ENCODE data around the gene NT5DC2.

NT5DC2 gene

DNA sequence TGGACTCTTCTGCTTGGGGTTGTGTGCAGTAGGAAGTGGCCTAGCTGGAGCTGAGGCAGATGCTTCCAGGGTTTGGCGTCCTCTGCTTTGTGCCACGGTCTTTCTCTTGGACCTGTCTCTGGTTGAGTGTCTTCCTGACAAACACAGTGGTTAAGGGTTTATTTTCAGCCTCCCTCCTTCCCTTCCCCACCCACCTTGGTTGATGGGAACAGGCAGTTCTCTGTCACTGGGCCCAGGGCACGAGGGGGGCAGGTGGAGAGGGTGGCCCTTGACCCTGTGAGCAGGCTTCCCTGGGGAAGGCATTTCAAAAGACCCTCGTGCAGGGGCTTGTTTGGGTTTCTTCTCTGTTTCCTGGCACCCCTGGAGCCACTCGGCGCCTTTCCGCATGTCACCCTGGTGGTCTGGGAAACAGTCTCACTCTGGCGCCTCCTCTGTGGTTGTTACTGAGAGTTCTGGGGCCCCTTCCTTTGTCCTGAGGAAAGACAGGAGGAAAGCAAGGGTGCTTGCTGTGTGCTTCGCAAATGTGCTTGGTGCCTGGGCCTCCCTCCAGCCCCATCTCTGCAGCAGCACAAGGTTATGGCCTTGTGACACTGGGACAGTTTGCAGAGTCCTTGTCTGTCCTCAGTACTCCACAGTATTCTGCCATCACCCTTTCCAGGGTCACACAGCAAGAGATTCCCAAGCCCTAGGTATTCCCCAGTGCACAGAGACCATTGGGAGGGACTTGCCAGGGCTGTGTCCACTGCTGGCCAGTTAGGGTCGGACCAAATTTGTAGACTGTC, 48.8 kb downstream of the NT5DC2 start:
- no peak for DNase-seq (ENCODE audit: low read depth)
- H3K4me3 ChIP-seq (ENCODE audit: low read depth, low read length), result no peak overlapping the region
- no peak for TF ChIP-seq CTCF (conservative IDR thresholded peaks at IDR 0.05; ENCODE audit: low read depth, low read length)

GRCh38 chr3:52483577-52484381, 49.9 kb downstream of the NT5DC2 start:
- no peak for TF ChIP-seq CTCF (conservative IDR thresholded peaks at IDR 0.05; ENCODE audit: low read depth, low read length)
- H3K4me3 ChIP-seq (ENCODE audit: low read depth, low read length), result no peak overlapping the region
- DNase-seq (ENCODE audit: low read depth), result peak; percentile 63

GRCh38 chr3:52483081-52483480, 50.6 kb downstream of the NT5DC2 start:
- no peak overlapping the region for H3K4me3 ChIP-seq (ENCODE audit: low read depth, low read length)
- DNase-seq (ENCODE audit: low read depth), result no peak
- TF ChIP-seq CTCF (conservative IDR thresholded peaks at IDR 0.05; ENCODE audit: low read depth, low read length), result no peak

- no peak overlapping the region for H3K4me3 ChIP-seq (ENCODE audit: low read depth, low read length)
- TF ChIP-seq CTCF (conservative IDR thresholded peaks at IDR 0.05; ENCODE audit: low read depth, low read length), result peak; percentile 65
- DNase-seq (ENCODE audit: low read depth), result peak; percentile 45
Measured at GRCh38 chr3:52481819-52482521, 51.7 kb downstream of the NT5DC2 start.

DNA sequence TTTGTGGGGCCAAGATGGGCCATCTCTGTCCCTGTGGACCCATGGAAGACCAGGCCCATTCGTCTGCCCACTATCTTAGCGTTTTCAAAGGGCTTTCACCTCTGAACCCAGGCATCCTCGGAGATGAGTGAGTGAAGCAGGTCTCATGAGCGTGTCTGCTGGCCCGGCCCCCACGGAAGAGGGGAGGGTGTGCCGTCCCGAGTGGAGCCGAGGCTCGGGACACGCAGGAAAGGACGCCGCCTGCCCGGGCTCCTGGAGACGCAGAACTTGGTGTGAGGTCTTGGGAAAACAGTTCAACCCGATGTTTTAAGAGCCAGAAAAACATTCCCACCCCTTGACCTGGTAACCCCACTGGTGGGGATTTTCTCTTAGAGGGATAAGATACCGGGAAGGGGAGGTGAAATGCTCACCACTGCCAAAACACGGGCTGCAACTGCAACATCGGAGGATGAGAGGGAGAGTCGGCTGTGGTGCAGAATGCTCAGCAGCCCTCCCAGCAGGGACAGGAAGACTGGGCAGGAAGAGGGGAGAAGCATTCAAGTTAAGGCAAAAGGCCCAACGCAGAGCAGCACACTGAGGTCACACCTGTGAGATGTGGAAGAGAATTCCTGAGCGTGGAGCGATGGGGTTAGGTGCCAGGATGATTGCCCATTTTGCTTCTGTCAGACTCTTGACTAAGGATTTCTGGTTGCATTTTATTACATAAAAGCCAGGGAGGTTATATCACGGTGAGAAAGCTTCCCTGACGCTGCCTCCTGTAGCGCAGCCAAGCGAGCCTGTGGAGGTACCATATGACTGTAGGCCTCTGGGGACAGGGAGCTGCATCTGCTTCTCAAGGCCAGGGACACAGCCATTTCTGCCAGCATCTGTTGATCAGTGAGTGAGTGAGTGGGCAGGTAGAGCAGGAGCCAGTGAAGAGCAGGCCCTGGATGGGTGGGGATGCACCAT, 52.6 kb downstream of the NT5DC2 start:
- H3K4me3 ChIP-seq (ENCODE audit: low read depth, low read length), result no peak overlapping the region
- DNase-seq (ENCODE audit: low read depth), result no peak
- TF ChIP-seq CTCF (conservative IDR thresholded peaks at IDR 0.05; ENCODE audit: low read depth, low read length), result no peak

GRCh38 chr3:52479877-52480575, 53.6 kb downstream of the NT5DC2 start:
- H3K4me3 ChIP-seq (ENCODE audit: low read depth, low read length), result no peak overlapping the region
- no peak for TF ChIP-seq CTCF (conservative IDR thresholded peaks at IDR 0.05; ENCODE audit: low read depth, low read length)
- DNase-seq (ENCODE audit: low read depth), result no peak
